ENCODE measurements around the gene SCAF11.

DNA sequence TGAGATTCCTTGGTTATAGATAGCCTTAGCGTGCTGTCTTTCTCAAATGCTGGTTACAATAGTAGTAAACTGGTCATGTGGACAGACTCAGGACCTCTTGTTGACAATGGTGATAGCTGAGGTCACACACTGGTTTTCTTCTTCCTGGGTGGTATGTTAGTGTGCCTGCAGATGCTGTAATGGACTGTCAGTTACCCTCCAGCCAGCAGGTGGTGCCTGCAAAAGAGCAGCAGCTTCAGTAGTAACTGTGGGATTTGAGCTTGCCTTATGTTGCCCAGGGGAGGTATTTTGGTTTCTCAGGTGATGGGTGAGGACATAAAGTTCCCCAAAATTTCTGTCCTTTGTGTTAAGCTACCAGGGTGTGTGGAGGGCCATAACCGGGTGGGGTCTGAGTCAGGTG is 33.7 kb upstream of the SCAF11 start:
- TF ChIP-seq MXI1 (IDR thresholded peaks at IDR 0.05; ENCODE audit: low read depth, low read length) (no peak), BCL11A (IDR thresholded peaks at IDR 0.05; ENCODE audit: low read depth, low read length) (no peak), IRF4 (IDR thresholded peaks at IDR 0.05; ENCODE audit: low read depth, low read length) (no peak), NR2C2 (IDR thresholded peaks at IDR 0.05; ENCODE audit: borderline replicate concordance, control insufficient read depth, insufficient read length, low read depth) (no peak)
- TF ChIP-seq, protein P1, sequence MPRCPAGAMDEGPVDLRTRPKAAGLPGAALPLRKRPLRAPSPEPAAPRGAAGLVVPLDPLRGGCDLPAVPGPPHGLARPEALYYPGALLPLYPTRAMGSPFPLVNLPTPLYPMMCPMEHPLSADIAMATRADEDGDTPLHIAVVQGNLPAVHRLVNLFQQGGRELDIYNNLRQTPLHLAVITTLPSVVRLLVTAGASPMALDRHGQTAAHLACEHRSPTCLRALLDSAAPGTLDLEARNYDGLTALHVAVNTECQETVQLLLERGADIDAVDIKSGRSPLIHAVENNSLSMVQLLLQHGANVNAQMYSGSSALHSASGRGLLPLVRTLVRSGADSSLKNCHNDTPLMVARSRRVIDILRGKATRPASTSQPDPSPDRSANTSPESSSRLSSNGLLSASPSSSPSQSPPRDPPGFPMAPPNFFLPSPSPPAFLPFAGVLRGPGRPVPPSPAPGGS (IDR thresholded peaks at IDR 0.05; ENCODE audit: borderline replicate concordance, insufficient read depth, low read depth, low read length, poor library complexity, severe bottlenecking), result no peak
